Measurements from ENCODE around the gene DUSP22. TPM values are rescaled to one million over a fixed set of nuclear protein-coding genes. Genes with fewer than 3 reads are reported as not detected.

The DUSP22 gene
- total and polyA plus RNA-seq, 5 donors: 51.0 to 74.8 (median 64.2) TPM

DNA sequence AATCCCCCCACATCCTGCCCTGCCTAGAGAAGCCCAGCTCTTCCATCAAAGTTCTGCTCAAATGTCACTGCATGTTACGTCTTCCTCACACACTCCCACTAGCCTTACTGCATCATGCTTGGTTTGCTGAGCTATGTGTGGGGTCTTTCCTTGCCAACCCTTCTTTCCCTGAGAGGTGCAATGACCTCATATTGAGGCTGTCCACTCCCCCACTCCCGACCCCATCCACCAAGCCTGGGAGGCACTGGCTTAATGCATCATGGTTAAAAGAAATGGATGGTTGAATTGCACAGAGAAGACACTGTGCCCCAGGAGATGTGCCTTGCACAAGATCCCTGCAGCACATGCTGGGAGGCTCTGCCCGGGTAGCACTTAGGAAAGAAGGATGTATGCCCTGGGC, 91.6 kb downstream of the DUSP22 start:
- ATAC-seq: no peak
- Histone ChIP-seq H3K4me3 (ENCODE audit: low read length) (no peak overlapping the region), H3K9me3 (ENCODE audit: control insufficient read depth, low read length) (no peaks in the 10 kb centered on the region), H3K4me1 (ENCODE audit: control insufficient read depth, insufficient read depth, low read length) (no peaks in the 10 kb centered on the region), H3K27ac (ENCODE audit: low read length) (no peak overlapping the region), H3K27me3 (ENCODE audit: control insufficient read depth, insufficient read depth) (no peaks in the 10 kb centered on the region)
- 58% methylated on average over 3 of the region's 3 CpGs for WGBS
- intact Hi-C loops (cut with DNase I): no loop called here
- no peak for DNase-seq

- H3K4me1 ChIP-seq (ENCODE audit: control insufficient read depth, insufficient read depth, low read length): no peaks in the 10 kb centered on the region
- no peak for DNase-seq
- 91% methylated on average over 6 of the region's 6 CpGs for WGBS
- no peak overlapping the region for H3K27ac ChIP-seq (ENCODE audit: low read length)
- H3K27me3 ChIP-seq (ENCODE audit: control insufficient read depth, insufficient read depth): no peaks in the 10 kb centered on the region
- H3K4me3 ChIP-seq (ENCODE audit: low read length): no peak overlapping the region
- H3K9me3 ChIP-seq (ENCODE audit: control insufficient read depth, low read length): no peaks in the 10 kb centered on the region
- intact Hi-C loops (cut with DNase I): no loop called here
- ATAC-seq: no peak
Measured at GRCh38 chr6:384898-385297, 92.6 kb downstream of the DUSP22 start.

- 86% methylated on average over 10 of the region's 10 CpGs for WGBS
- no peak for ATAC-seq
- no peaks in the 10 kb centered on the region for H3K9me3 ChIP-seq (ENCODE audit: control insufficient read depth, low read length)
- no peak overlapping the region for H3K4me3 ChIP-seq (ENCODE audit: low read length)
- H3K27ac ChIP-seq (ENCODE audit: low read length): no peak overlapping the region
- no peaks in the 10 kb centered on the region for H3K27me3 ChIP-seq (ENCODE audit: control insufficient read depth, insufficient read depth)
- H3K4me1 ChIP-seq (ENCODE audit: control insufficient read depth, insufficient read depth, low read length): no peaks in the 10 kb centered on the region
- DNase-seq: no peak
- intact Hi-C loops (cut with DNase I): no loop called here
Measured at GRCh38 chr6:385614-386013, 93.3 kb downstream of the DUSP22 start.

- Histone ChIP-seq H3K27ac (ENCODE audit: low read length) (no peak overlapping the region), H3K4me3 (ENCODE audit: low read length) (no peak overlapping the region), H3K9me3 (ENCODE audit: control insufficient read depth, low read length) (no peaks in the 10 kb centered on the region), H3K4me1 (ENCODE audit: control insufficient read depth, insufficient read depth, low read length) (no peaks in the 10 kb centered on the region), H3K27me3 (ENCODE audit: control insufficient read depth, insufficient read depth) (no peaks in the 10 kb centered on the region)
- DNase-seq: no peak
- WGBS: 90% methylated on average over 18 of the region's 18 CpGs
- ATAC-seq: no peak
- intact Hi-C loops (cut with DNase I): no loop called here
Measured at GRCh38 chr6:386688-387266, 94.5 kb downstream of the DUSP22 start.

GRCh38 chr6:387293-387741, 95.0 kb downstream of the DUSP22 start:
- no peak overlapping the region for H3K27ac ChIP-seq (ENCODE audit: low read length)
- no peaks in the 10 kb centered on the region for H3K27me3 ChIP-seq (ENCODE audit: control insufficient read depth, insufficient read depth)
- H3K4me1 ChIP-seq (ENCODE audit: control insufficient read depth, insufficient read depth, low read length): peaks cover under 1% of the 10 kb centered on the region
- H3K4me3 ChIP-seq (ENCODE audit: low read length): no peak overlapping the region
- H3K9me3 ChIP-seq (ENCODE audit: control insufficient read depth, low read length): no peaks in the 10 kb centered on the region
- peak in 1 of 3 donors; percentile 45 for DNase-seq
- intact Hi-C loops (cut with DNase I): no loop called here
- WGBS: 48% methylated on average over 11 of the region's 11 CpGs
- peak in 1 of 2 donors; percentile 68 for ATAC-seq

DNA sequence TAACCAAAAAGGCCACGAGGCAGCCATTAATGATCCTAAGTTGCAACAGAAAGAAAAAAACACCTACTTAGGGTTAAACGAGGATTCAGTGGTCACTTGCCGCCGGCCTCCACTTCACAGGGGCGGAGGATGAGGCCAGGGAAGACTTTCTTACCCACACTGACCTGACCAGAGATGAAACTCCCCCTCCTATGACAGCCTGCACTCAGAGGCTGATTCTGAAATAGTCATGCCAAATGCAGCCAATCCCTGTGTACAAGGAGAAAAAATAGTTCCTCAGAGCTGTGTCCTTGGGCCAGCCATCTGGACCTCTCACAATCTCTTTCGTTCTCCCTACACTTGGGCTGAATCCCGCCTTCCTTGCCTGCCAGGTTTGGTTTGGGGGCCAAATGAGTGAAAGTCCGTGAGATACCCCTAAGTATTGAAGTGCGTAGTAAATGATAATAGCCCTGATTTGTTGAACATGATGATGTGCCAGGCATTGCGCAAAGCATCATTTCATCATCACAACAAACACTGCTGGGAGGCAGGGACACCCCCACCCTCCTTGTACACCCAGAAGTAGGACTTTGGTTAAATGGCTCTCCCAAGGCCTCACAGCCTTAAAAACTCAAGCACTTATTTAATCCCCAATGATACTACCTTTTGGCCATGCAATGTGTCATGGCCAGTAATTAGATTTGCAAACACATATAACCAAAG, 96.1 kb downstream of the DUSP22 start:
- peak in 1 of 2 donors; percentile 8 for ATAC-seq
- DNase-seq: peak in 1 of 3 donors; percentile 50
- no peaks in the 10 kb centered on the region for H3K9me3 ChIP-seq (ENCODE audit: control insufficient read depth, low read length)
- H3K4me1 ChIP-seq (ENCODE audit: control insufficient read depth, insufficient read depth, low read length): peaks cover 6% of the 10 kb centered on the region
- H3K27ac ChIP-seq (ENCODE audit: low read length): no peak overlapping the region
- intact Hi-C loops (cut with DNase I): no loop called here
- 73% methylated on average over 10 of the region's 10 CpGs for WGBS
- no peaks in the 10 kb centered on the region for H3K27me3 ChIP-seq (ENCODE audit: control insufficient read depth, insufficient read depth)
- no peak overlapping the region for H3K4me3 ChIP-seq (ENCODE audit: low read length)

- Histone ChIP-seq H3K9me3 (ENCODE audit: control insufficient read depth, low read length) (no peaks in the 10 kb centered on the region), H3K27me3 (ENCODE audit: control insufficient read depth, insufficient read depth) (no peaks in the 10 kb centered on the region), H3K4me1 (ENCODE audit: control insufficient read depth, insufficient read depth, low read length) (peaks cover 6% of the 10 kb centered on the region), H3K4me3 (ENCODE audit: low read length) (no peak overlapping the region), H3K27ac (ENCODE audit: low read length) (no peak overlapping the region)
- intact Hi-C loops (cut with DNase I): no loop called here
- DNase-seq (no peak), ATAC-seq (no peak)
- WGBS: 79% methylated on average over 7 of the region's 7 CpGs
Measured at GRCh38 chr6:389143-389542, 96.9 kb downstream of the DUSP22 start.

DNA sequence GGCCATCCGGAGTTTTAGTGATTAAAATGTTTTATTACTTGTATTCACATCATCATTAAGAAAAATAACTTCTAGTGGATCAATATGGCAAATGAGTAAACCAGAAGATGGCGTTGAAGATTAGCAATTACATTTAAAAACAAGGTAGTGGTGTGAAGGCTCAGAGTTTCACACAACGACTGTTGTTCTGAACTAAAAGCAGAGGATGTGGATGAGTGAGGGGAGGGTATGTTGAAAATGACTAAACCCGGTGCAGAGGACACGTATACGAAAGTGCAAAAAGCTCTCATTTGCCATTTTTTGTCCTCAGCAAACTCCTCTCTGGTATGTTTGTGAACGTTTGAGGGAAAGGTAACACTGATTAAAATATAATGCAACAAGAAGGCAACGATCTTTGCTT, 97.3 kb downstream of the DUSP22 start:
- intact Hi-C loops (cut with DNase I): no loop called here
- no peak overlapping the region for H3K4me3 ChIP-seq (ENCODE audit: low read length)
- H3K27ac ChIP-seq (ENCODE audit: low read length): no peak overlapping the region
- no peak for DNase-seq
- H3K9me3 ChIP-seq (ENCODE audit: control insufficient read depth, low read length): no peaks in the 10 kb centered on the region
- H3K4me1 ChIP-seq (ENCODE audit: control insufficient read depth, insufficient read depth, low read length): peaks cover 6% of the 10 kb centered on the region
- H3K27me3 ChIP-seq (ENCODE audit: control insufficient read depth, insufficient read depth): peaks cover 2% of the 10 kb centered on the region
- ATAC-seq: no peak
- 62% methylated on average over 8 of the region's 8 CpGs for WGBS

DNA sequence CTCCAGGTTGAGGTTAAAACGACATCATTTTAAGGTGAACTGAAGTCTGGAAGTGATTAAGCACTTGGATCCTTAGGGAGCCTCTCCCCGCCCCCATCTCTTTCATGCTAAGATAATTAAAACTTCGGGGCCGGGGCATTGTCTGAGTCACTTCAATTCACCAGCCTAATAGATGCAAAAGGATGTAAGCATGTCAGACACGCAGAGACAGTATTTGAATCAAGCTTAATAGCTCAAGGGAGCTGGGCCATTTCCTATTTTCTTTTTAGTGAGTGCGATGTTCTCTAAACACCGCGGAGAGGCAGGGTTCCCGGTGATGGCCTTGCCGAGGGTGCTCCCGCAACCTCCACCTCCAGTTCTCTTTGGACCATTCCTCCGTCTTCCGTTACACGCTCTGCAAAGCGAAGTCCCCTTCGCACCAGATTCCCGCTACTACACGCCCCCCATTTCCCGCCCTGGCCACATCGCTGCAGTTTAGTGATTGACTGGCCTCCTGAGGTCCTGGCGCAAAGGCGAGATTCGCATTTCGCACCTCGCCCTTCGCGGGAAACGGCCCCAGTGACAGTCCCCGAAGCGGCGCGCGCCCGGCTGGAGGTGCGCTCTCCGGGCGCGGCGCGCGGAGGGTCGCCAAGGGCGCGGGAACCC, 98.7 kb downstream of the DUSP22 start:
- DNase-seq: no peak
- Histone ChIP-seq H3K9me3 (ENCODE audit: control insufficient read depth, low read length) (no peaks in the 10 kb centered on the region), H3K27me3 (ENCODE audit: control insufficient read depth, insufficient read depth) (peaks cover 3% of the 10 kb centered on the region), H3K4me1 (ENCODE audit: control insufficient read depth, insufficient read depth, low read length) (peaks cover 6% of the 10 kb centered on the region), H3K4me3 (ENCODE audit: low read length) (peak overlapping the region; percentile 64), H3K27ac (ENCODE audit: low read length) (no peak overlapping the region)
- ATAC-seq: no peak
- WGBS: 2% methylated on average over 44 of the region's 44 CpGs
- intact Hi-C loops (cut with DNase I): no loop called here

DNA sequence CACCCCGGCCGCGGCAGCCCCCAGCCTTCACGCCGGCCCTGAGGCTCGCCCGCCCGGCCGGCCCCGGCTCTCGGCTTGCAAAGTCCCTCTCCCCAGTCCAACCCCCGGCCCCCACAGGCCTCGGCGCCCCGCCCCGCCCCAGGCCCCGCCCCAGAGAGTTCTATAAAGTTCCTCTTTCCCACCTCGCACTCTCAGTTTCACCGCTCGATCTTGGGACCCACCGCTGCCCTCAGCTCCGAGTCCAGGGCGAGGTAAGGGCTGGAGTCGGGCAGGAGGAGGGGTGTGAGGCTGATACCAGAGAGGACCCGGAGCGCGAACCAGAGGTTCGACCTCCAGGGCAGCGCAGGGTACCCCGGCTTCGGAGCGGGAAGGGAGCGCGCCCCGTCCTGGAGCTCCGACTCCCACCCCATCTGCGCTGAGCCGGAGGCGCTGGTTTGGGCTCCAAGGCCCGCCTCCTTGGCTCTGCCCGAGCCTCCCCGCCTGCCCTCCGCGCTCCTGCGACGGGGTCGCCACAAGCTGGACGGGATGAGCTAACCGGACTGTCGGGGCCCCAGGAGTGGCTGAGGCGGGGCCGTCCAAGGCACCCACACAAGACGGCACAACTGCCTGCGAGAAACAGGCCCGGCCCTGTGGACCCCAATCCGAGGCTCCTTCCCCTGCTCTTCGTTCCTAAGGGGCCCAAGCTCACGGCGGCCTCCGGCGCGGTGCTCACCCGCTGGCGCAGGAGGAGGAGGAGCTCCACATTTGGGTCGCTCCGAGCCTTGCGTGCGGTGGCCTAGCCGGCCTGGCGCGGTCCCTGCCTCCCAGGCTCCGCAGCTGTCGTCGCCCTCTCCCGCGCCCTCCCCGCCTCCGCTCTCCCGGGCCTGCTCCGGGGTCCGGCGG, 99.5 kb downstream of the DUSP22 start, which contains the start of gene IRF4:
IRF4 (plus strand) TSS at position 194 of the 882 bp plus-strand sequence. CDS start 1,401 bp downstream, outside the sequence.
- H3K27me3 ChIP-seq (ENCODE audit: control insufficient read depth, insufficient read depth): peaks cover 3% of the 10 kb centered on the region
- intact Hi-C loops (cut with DNase I): no loop called here

More for the DNA sequence above, 99.5 kb downstream of the DUSP22 start, which contains the start of gene IRF4:
- Histone ChIP-seq H3K4me1 (ENCODE audit: control insufficient read depth, insufficient read depth, low read length) (peaks cover 6% of the 10 kb centered on the region), H3K27ac (ENCODE audit: low read length) (no peak within 1 kb of the TSS), H3K9me3 (ENCODE audit: control insufficient read depth, low read length) (no peaks in the 10 kb centered on the region), H3K4me3 (ENCODE audit: low read length) (peak within 1 kb of the TSS; percentile 64)
- DNase-seq (peak in 2 of 3 donors; percentile 51 to 61), ATAC-seq (peak; percentile 30 to 50)
- under 1% methylated on average over 82 of the region's 82 CpGs for WGBS

All from right cardiac atrium (tissue), 5 donors.